Activated T-cell treated with anti-CD3 and anti-CD28 coated beads for 48 hours (primary cell): Measurements from ENCODE around the gene IER5L.
"Not testable (repeated sequence)": the region's sequence is repeated elsewhere in the genome, so short reads cannot be mapped to it uniquely, and the experiment has no call there.

Experiments
- DNase-seq: peaks from one replicate; pipeline ENCODE4 v3.0.0-alpha.2; 2020; ENCODE audit warnings: low read depth

IER5L gene

DNA sequence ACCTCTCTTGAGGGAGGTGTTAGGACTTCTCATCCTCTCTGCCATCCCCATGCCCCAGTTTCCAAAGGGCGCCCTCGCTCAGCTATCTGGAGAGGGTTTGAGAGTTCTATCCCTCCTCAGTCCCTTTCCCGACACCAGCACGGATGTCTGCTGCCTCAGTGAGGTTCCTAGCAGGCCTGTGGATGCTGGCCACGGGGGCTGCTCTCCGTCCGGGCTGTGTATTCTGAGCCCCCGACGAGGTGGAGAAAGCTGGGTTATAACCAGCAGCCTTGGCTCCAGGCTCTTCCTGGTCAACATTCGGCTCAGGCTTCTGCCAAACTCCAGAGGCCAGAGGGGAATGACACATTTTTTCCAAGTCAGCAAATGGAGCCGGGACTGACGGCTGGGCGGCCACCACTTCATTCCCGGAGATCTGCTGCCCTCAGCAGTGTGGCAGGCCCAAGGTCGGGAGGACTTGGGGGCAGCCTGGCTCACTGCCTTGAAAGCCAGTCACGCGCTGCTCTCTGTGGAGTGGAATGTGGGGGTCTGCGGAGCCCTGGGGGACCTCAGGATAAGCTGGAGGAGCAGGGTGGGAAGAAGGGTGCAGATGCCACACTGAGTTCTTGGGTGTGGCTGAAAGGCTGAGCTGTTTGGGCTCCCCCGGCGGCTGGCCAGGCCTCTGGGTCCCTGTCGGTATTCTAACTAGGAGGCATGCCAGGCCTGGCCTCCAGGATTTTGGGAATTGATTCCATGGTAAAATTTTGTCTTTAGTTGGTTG, 39.4 kb downstream of the IER5L start:
- DNase-seq = no peak

DNA sequence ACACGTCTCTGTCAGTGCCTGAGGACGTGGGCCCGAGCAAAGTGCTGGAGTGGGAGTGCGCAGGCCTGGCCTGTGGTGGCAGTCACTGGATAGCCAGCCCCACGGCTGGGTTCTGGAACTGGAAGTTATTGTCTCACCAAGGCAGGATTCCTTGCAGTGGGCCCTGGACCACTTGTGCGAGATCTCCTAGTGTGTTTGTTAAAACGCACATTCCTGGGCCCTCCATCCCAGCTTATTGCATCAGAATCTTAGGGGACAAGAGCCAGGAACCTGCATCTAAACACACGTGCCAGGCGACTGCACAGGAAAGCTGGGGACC, 40.0 kb downstream of the IER5L start:
- no peak for DNase-seq

DNA sequence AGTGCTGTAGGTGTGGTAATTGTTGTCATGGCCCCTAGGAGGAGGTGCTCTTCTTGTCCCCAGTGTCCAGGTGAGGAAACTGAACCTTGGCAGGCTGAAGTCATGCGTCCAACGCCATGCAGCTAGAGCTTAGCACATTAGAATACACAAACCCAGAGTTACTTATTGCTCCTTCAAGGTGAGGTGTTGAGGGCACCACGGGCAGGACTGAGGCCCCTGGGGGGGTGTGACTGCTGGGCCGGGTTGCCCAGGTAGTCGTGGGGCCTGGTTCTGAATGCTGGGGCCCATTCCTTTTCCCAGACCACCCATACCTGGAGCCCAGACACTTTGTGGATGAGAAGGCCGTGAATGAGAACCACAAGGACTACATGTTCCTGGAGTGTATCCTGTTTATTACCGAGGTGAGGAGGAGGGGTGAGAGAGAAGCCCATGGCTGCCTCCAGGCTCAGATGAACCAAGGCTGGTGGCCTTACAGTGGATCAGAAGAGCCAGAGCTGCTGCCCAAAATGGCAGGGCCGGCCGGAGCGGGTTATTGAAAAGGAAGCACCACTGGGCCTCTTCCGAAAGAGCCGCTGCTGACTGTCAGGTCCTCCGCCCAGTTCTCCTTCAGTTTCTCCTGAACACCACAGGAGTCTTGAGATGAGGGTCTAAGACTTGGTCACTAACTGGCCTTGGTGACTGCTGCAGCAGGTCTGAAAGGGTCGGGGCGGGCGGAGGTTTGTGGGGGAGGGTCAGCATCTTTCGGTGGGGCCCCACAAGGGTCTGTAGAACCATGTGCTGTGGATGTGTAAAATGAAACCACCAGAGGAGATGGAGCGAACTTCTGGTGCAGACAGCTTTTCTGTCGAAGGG, 40.5 kb downstream of the IER5L start:
- DNase-seq = no peak

DNA sequence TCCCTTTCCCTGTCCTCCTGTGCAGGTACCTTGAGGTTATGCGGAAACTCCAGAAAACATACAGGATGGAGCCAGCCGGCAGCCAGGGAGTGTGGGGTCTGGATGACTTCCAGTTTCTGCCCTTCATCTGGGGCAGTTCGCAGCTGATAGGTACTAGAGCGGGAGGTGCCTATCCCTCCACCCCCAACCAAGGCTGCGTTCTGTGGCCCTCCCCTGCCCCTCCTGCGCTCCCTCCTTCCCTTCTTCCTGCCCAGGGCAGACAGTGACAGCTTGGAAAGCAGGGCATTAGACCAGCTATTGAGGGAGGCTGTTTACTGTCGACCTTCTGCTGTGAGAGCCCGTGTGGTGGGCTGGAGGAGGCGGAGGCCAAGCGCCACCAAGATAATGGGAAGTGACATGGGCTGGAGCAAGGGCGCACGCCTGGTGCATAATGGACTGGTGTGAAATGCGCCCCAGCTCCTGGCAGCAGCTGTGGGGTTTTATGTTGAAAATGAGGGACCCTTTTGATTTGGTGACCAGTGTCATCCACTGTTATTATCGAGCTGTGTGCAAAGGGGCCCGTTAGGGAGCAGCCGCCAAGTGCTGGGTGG, 41.5 kb downstream of the IER5L start:
- no peak for DNase-seq

DNA sequence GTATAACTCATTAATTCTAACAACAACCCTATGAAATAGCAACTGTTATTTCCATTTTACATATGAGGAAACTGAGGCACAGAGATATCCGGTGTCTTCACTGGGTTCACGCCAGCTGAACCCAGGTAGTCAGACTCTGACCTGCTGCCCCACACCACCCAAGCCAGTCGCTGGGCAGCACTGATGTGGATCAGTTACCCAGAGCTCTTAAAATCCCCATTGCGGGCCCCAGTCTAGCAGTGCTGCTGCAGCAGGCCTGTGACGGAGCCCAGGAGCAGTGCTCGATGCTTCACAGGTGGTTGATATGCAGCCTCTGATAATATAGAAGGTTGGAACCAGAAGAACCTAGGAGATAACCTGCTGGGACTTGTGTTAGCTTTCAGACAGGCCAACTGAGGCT, 42.6 kb downstream of the IER5L start:
- DNase-seq = no peak

DNA sequence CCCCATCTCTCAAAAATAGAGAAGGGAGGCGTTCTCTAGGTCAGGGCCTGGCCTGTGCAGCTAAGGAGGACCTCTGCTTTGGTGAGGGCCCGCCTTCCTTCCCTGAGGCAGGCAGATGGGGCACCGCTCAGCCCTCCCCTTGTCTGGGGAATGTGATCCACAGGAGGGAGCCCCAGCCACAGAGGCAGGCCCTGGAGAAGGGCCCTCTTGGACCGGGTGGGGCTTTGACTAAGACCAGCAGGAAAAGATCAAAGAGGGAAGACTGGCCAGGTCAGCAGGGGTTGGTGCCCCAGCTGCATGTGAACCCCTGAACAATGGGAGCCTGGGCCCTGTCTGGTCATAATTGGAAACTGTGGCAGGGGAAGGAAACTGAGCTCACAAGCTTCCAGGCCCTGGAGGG, 45.0 kb downstream of the IER5L start:
- no peak for DNase-seq

DNA sequence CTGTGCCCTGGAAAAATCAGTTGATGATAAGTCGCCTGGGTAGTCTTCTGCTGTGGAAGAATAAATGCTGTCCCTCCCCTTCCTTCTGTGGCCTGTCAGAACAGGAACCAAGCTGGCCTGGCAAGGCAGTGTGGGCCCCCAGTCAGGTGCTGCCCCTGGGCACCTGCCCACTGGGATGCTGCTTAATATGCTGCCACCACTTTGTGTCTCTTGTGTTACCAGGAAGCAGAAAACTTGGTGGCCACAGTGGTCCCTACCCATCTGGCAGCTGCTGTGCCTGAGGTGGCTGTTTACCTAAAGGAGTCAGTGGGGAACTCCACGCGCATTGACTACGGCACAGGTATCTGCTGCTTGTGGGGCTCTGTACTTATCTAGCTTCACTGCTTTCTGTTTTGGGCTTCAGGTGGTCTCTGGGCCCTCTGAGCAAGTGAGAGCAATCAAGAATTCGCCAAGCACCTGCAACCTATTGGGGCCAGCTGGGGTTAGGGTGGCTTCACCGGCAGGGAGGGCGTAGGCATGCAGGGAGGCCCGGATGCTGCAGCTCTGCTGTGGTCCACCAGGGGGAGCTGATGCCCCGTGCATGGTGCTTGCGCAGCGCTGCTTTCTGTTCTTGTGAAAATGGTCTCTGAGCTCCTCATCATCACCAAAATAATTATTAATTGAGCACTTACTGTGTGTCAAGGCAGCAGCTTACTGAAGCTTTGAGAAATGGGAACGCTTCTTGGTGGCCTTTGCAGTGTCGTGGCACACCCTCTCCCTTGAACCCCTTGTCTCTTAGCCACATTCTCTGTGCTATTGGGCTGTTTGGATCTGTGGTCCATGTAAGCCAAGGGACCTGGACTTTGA, 46.5 kb downstream of the IER5L start:
- DNase-seq = peak; percentile 77

DNA sequence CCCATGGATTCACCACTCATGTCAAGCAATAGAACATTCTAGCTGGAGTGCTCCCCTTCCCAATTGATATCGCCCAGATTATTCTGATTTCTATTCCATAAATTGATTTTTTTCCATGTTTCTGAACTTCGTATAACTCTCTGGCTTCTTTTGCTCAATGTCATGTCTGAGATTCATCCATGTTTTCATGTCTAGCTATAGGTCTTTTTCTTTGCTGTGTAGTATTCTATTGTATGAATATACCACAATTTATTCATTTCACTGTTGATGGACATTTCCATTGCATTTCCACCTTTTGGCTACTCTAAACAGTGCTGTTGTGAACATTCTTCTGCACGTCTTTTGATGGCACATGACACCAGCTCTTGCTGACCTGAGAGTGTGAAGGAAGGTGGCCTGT, 47.3 kb downstream of the IER5L start:
- DNase-seq = no peak

DNA sequence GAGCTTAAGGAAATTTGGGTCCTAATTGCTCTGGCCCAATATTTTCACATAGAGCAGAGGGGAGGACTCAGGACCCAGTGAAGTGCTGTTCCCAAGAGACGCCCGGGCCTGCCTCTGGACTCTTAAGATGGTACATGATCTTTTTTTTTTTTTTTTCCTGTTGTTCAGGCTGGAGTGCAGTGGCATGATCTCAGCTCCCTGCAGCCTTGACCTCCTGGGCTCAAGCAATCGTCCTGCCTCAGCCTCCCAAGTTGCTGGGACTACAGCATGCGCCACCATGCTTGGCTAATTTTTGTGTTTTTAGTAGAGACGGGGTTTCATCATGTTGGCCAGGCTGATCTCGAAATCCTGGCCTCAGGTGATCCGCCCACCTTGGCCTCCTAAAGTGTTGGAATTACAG, 47.8 kb downstream of the IER5L start:
- DNase-seq = not testable (repeated sequence)

DNA sequence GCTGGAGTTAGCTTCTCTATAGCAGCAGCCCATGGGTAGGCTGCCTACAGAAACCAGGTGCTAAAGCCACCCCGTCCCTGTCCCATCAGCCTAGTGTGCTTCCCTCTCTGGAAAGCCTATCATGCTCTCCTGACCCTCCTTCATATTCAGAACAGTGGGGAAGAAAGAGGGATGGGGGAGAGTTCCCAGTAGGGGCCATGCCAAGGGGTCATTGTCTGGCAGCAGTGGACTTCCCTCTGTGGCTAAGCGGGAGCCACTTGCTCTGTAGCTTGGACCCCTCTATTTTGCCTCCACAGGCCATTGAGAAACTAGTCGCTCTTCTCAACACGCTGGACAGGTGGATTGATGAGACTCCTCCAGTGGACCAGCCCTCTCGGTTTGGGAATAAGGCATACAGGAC, 49.4 kb downstream of the IER5L start:
- DNase-seq = no peak

DNA sequence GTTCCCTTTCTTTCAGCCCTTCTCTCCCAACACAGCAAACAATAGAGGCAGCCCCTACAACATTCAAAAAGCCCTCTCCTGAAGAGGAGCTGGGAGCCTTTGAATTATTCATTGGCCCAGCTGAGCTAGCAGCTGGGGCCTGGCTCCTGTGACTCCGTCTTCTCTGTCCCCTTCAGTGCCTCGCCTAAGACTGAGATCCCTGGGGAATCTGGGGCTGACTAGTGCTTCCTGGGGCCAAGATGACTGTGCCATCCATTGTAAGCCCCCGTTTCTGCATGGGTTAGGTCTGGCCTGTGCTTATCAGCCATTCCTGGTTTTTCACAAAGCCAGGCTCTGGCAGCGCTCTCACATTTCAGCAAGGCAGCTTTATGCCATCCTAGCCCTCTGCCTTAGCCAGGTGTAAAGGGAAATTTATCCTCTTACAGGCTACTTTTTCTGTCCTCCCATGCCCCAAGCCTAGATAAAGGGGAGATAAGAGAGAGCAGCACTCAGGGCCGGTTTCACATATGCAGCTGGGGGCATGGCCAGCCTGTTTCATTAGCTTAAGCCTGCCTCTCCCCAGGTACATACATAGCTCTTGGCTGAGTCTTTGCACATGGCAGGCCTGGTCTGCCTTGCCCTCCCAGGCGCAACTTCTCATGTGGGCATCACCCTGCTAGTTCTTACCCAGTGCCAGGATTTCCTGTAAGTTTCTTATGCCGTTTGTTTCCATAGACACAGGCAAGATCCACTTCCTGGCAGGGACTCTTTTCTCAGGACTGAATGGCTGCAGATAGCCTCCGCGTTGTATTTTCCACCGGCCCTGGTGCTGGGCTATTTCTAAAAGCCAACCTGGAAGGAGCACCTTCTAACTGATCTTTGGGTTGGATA, 51.1 kb downstream of the IER5L start:
- DNase-seq = no peak
